GM18907 (cell line): Measurements from ENCODE around the gene CASS4.

ENCODE experiments used
- ATAC-seq: cut with Tn5 transposase; IDR thresholded peaks from one replicate; pipeline ENCODE4 v1.9.1; 2021; ENCODE audit warnings: mild to moderate bottlenecking, moderate library complexity; ENCODE audit not compliant: unreplicated experiment

Gene CASS4

DNA sequence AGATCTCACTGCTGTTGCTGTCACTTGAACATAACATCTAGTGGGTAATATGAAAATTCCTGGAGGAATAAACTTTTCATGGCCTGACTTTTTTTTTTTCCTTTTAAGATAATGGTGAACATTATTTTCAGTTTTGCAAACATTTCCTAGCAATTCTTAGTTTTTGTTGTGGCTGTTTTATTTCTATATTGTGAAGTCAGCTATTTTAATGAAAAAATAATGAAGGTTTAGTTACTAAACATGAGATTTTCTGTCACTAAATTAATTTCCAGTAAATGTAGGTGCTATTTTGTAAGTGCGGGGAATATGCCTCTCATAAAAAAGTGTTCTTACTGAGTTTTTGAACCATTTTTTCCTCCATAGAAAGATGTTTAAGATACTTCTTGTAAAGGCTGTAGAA lies 89.1 kb downstream of the CASS4 start:
- no peak for ATAC-seq

DNA sequence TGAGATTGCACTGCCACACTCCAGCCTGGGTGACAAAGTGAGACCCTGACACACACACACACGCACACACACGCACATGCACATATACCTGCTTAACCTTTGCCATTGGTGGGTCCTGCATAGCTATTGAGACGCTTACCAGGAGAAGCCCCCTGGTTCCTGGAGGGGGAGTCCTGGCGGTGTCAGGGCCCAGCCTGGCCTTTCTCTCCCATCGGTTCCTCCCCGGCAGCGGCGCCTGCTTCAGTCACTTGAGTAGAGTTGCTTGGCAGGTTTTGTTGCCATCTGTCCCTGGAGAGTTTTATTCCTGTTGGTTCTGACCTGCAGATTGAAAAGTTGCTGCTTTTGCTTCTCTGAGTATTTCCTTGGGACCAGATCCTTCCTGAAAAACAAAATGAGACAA lies 91.9 kb downstream of the CASS4 start:
- no peak for ATAC-seq

DNA sequence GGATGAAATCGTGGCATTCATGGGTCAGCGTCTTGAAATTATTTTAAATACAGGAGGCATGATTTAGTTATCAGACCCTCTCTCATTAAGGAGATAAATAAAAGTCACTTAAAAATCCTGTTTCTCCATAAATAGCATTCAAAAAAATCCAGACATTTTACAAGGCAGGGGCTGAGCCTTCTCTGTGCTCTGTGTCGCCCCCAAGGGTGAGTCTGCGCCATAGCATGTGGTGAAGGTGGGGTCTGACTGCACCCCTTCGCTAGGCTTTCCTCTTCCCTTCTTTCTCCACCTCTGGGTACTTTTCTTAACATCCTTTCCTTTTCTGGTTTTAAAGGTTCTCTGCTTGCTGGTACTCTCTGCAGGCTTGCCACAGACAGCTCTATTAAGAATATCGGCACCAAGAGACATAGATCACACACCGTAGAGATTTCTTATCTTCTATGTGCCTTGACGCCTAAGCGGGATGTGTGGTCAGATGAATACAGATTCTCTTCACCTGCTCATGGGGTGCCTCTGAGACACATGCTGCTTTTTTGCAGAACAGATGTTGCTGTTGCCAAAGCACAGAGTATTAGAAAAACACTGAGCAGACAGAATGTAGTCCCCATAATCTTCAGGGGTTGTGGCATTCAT lies 92.4 kb downstream of the CASS4 start:
- no peak for ATAC-seq

GRCh38 chr20:56506103-56506502 lies 94.0 kb downstream of the CASS4 start:
- no peak for ATAC-seq
